A549 treated with DMSO at 1 μM for 4 hours (cell line): ENCODE data around the gene APLP2. TPM values are rescaled to one million over a fixed set of nuclear protein-coding genes. Genes with fewer than 3 reads are reported as not detected.

ENCODE experiments used
- total RNA-seq: library from RNA; stranded (reverse); fragments of 200-300 nt; extraction: Qiagen RNA extraction; gene quantifications from 5 replicates; pipeline ENCODE4 v1.2.3, GENCODE V29; 2022; ENCODE audit warnings: low read depth

The APLP2 gene
- total RNA-seq = 162 to 200 TPM (median 184 TPM) in 5 replicates

DNA sequence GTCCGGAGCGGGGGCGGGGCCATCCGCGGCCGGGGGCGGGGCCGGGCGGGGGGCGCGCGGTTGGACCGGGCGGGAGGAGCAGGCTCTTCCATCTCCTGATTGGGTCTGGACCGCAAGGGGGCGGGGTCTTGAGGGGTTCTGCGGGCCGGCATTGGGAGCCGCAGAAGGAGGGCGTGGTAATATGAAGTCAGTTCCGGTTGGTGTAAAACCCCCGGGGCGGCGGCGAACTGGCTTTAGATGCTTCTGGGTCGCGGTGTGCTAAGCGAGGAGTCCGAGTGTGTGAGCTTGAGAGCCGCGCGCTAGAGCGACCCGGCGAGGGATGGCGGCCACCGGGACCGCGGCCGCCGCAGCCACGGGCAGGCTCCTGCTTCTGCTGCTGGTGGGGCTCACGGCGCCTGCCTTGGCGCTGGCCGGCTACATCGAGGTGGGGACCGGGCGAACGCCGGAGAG is at the start of gene APLP2:
Gene APLP2, plus strand, starts transcription at position 236 of the 450 bp plus-strand sequence. Its CDS starts 84 bp downstream, at position 320.

DNA sequence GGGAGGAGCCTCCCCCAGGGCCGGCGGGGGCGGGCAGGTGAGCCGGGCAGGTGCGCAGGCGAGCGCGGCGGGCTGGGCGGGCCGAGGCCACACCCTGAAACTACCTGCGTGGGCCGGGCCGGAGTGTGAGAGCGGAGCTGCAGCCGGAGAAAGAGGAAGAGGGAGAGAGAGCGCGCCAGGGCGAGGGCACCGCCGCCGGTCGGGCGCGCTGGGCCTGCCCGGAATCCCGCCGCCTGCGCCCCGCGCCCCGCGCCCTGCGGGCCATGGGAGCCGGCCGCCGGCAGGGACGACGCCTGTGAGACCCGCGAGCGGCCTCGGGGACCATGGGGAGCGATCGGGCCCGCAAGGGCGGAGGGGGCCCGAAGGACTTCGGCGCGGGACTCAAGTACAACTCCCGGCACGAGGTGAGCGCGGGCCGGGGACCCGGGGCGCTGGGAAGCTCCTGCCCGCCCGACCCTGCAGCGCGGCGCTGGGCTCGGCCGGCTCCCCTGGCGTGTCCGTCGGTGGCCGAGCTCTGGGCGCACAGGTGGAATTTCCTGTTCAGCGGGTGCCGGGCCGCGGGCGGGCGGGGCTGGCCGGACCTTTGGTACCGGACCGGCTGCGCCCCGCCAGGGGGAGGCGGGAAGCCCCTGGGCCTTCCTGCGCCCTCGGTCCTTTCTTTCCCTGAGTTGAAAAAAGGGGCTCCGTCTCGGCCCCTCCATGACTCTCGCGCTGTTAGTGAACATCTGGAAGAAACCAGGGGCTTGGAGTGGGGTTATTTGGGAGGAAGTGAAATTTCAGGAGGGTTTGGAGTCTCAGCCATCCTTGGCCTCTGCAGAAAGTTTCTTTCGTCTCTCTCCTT is 90.2 kb downstream of the APLP2 start, which contains the start of gene ST14:
Gene ST14, plus strand, starts transcription at position 126 of the 841 bp plus-strand sequence. Its CDS starts 198 bp downstream, at position 324.

Other genes with a start within 250 kb of the APLP2 start
- 12.4 to 15.8 TPM (median 14.0 TPM) in 5 replicates for gene NFRKB, start 174.3 kb upstream of the APLP2 start, total RNA-seq
- gene PRDM10, start 67.1 kb upstream of the APLP2 start, total RNA-seq = 1.6 to 2.6 TPM (median 2.2 TPM) in 5 replicates
- 0.06 to 0.25 TPM (median 0.09 TPM) in 5 replicates for gene ST14, start 89.9 kb downstream of the APLP2 start, total RNA-seq
- 6.6 to 9.8 TPM (median 9.1 TPM) in 5 replicates for gene ZBTB44, start 245.0 kb downstream of the APLP2 start, total RNA-seq